Cardiac muscle cell (in vitro differentiated cells and primary cell): ENCODE data around the gene CPNE2. TPM values are rescaled to one million over a fixed set of nuclear protein-coding genes. Genes with fewer than 3 reads are reported as not detected.

ENCODE experiments used
- DNase-seq, 2 donors: peaks; one replicate each; pipeline versions ENCODE4 v3.0.0 to v3.0.0-alpha.2; 2010 to 2017; ENCODE audit warnings: low read depth in 1 of 2, low spot score in 1 of 2
- H3K27ac ChIP-seq: fragments of 200-600 bp; sonication (generic); 2 replicates; pipeline ENCODE4 v1.5.1; 2016
- H3K27me3 ChIP-seq: fragments of 200-600 bp; sonication (generic); 2 replicates; pipeline ENCODE4 v1.6.0; 2016; ENCODE audit warnings: control low read depth
- H3K36me3 ChIP-seq: fragments of 200-600 bp; sonication (generic); 2 replicates; pipeline ENCODE4 v1.5.1; 2016; ENCODE audit warnings: control low read depth
- H3K4me1 ChIP-seq: fragments of 200-600 bp; sonication (generic); 2 replicates; pipeline ENCODE4 v1.8.1; 2017; ENCODE audit warnings: low read depth, mild to moderate bottlenecking, mixed run types
- H3K4me3 ChIP-seq: fragments of 200-600 bp; sonication (generic); 2 replicates; pipeline ENCODE4 v1.5.1; 2016; ENCODE audit warnings: mild to moderate bottlenecking
- H3K9me3 ChIP-seq: fragments of 200-600 bp; sonication (generic); 2 replicates; pipeline ENCODE4 v1.5.1; 2017; ENCODE audit warnings: low read depth, mild to moderate bottlenecking, control low read depth
- CTCF ChIP-seq: IDR thresholded peaks from 2 replicates; pipeline ENCODE4 v1.5.1; 2012; ENCODE audit warnings: low read depth, mild to moderate bottlenecking, low read length
- polyA plus RNA-seq: library from polyadenylated mRNA; unstranded; fragments of >200 nt; fragmentation: Nextera tagmentation; extraction: Ambion mirVana; gene quantifications from 2 replicates; pipeline ENCODE4 v1.2.1, GENCODE V29; 2016
- total RNA-seq: library from RNA; depleted of rRNA; stranded (reverse); fragments of >200 nt; gene quantifications from 2 replicates; pipeline ENCODE4 v1.2.3, GENCODE V29; 2016

Gene CPNE2
- 26.5 and 43.0 TPM in 2 replicates for total RNA-seq
- 25.5 and 49.6 TPM in 2 replicates for polyA plus RNA-seq

GRCh38 chr16:57091975-57092785 is at the start of gene CPNE2:
CPNE2 (plus strand) TSS chr16:57092583; CDS start chr16:57110743, 18,160 bp downstream.
- no peak for TF ChIP-seq CTCF
- Histone ChIP-seq H3K4me3 (peak within 1 kb of the TSS; percentile 96), H3K27ac (peak within 1 kb of the TSS; percentile 24), H3K27me3 (no peaks in the 10 kb centered on the region), H3K9me3 (no peaks in the 10 kb centered on the region), H3K36me3 (no peaks in the 10 kb centered on the region), H3K4me1 (peaks cover 8% of the 10 kb centered on the region)
- DNase-seq, result peak; percentile 57 to 77

DNA sequence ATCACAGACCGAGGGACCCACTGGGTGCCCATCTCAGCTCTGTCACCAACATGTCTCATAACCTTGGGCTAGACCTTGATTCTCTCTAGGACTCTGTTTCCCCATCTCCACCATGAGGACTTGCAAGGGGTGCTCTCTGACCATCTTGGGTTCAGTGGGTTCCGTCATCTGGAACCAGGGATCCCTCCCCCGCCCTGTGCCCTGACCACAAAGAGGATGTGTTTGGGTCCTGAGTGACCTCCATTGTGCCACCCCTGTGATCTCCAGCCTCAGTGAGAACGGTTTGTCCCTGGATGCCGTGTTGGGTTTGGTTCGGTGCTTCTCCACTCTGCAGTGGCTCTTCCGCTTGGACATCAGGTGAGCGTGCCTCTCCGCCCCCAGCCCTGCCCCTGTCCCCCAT is 49.1 kb upstream of the CPNE2 start:
- Histone ChIP-seq H3K27me3 (no peaks in the 10 kb centered on the region), H3K4me3 (no peak overlapping the region), H3K9me3 (no peaks in the 10 kb centered on the region), H3K27ac (no peak overlapping the region), H3K4me1 (no peaks in the 10 kb centered on the region), H3K36me3 (no peaks in the 10 kb centered on the region)
- DNase-seq, result no peak
- TF ChIP-seq CTCF, result no peak

- TF ChIP-seq CTCF, result no peak
- H3K27ac ChIP-seq, result no peak overlapping the region
- no peak for DNase-seq
Observed at GRCh38 chr16:57044931-57045693, 47.3 kb upstream of the CPNE2 start.

GRCh38 chr16:57045694-57046381 is 46.5 kb upstream of the CPNE2 start:
- Histone ChIP-seq H3K4me1 (no peaks in the 10 kb centered on the region), H3K27me3 (no peaks in the 10 kb centered on the region), H3K27ac (no peak overlapping the region), H3K4me3 (no peak overlapping the region), H3K36me3 (no peaks in the 10 kb centered on the region), H3K9me3 (no peaks in the 10 kb centered on the region)
- peak; percentile 75 to 76 for DNase-seq
- peak; percentile 84 for TF ChIP-seq CTCF

More at GRCh38 chr16:57044931-57045693, 47.3 kb upstream of the CPNE2 start:
- H3K27me3 ChIP-seq, result no peaks in the 10 kb centered on the region
- H3K36me3 ChIP-seq, result no peaks in the 10 kb centered on the region
- H3K4me1 ChIP-seq, result no peaks in the 10 kb centered on the region
- no peaks in the 10 kb centered on the region for H3K9me3 ChIP-seq
- no peak overlapping the region for H3K4me3 ChIP-seq

DNA sequence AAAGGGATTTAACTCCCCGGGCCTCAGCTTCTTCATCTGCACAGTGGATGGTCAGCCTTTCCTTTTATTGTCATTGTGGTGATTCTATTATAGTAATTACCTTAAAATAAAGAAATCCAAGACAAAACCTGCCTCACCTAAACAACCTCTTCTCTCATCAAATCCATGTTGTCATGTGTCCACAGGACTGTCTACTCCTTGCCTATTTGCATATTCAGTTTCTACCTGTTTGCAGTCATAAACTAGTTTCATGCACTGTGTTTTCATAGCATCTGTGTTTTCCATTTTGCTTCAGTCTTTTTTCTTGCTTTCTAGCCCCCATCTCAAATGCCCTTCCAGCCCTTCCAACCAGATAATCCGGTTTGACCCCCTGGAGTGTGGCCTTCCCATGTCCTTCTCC is 44.3 kb upstream of the CPNE2 start:
- Histone ChIP-seq H3K27me3 (no peaks in the 10 kb centered on the region), H3K27ac (no peak overlapping the region), H3K9me3 (no peaks in the 10 kb centered on the region), H3K4me1 (no peaks in the 10 kb centered on the region), H3K4me3 (no peak overlapping the region), H3K36me3 (no peaks in the 10 kb centered on the region)
- DNase-seq, result no peak
- TF ChIP-seq CTCF, result no peak
